Type B pancreatic cell (in vitro differentiated cells): ENCODE results near the gene CD83. TPM values are rescaled to one million over a fixed set of nuclear protein-coding genes. Genes with fewer than 3 reads are reported as not detected.

Experiments used
- DNase-seq: peaks from one replicate; pipeline ENCODE4 v3.0.0; 2021; ENCODE audit warnings: mixed read lengths; ENCODE audit not compliant: unreplicated experiment; ENCODE audit errors: extremely low spot score
- H3K27ac Mint-ChIP-seq: 2 replicates; pipeline ENCODE4 v1.8.0; 2021; ENCODE audit warnings: mild to moderate bottlenecking, mixed read lengths
- H3K27me3 Mint-ChIP-seq: 2 replicates; pipeline ENCODE4 v1.8.0; 2021; ENCODE audit warnings: mixed read lengths
- H3K36me3 Mint-ChIP-seq: 2 replicates; pipeline ENCODE4 v1.8.0; 2021; ENCODE audit warnings: mixed read lengths
- H3K4me1 Mint-ChIP-seq: one replicate; pipeline ENCODE4 v1.8.0; 2021; ENCODE audit warnings: mixed read lengths; ENCODE audit not compliant: unreplicated experiment
- H3K4me3 Mint-ChIP-seq: 2 replicates; pipeline ENCODE4 v1.8.0; 2021; ENCODE audit warnings: mild to moderate bottlenecking, mixed read lengths
- H3K9me3 Mint-ChIP-seq: 2 replicates; pipeline ENCODE4 v1.8.0; 2021; ENCODE audit warnings: mixed read lengths
- total RNA-seq: library from RNA; stranded (reverse); gene quantifications from 2 replicates; pipeline ENCODE4 v1.2.1, GENCODE V29; 2021; ENCODE audit warnings: low replicate concordance
- TF ChIP-seq, protein P1 (sequence below): fragments of 200-600 bp; sonication (generic); conservative IDR thresholded peaks from 2 replicates; pipeline ENCODE4 v1.5.0; 2021; ENCODE audit warnings: antibody characterized with exemption, mild to moderate bottlenecking

Gene CD83
- total RNA-seq, 1 donor from 2014 or later: 7.7 TPM

DNA sequence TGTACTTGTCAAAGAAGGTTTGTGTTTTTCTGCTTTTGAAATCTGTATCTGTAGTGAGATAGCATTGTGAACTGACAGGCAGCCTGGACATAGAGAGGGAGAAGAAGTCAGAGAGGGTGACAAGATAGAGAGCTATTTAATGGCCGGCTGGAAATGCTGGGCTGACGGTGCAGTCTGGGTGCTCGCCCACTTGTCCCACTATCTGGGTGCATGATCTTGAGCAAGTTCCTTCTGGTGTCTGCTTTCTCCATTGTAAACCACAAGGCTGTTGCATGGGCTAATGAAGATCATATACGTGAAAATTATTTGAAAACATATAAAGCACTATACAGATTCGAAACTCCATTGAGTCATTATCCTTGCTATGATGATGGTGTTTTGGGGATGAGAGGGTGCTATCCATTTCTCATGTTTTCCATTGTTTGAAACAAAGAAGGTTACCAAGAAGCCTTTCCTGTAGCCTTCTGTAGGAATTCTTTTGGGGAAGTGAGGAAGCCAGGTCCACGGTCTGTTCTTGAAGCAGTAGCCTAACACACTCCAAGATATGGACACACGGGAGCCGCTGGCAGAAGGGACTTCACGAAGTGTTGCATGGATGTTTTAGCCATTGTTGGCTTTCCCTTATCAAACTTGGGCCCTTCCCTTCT is 18.4 kb downstream of the CD83 start:
- DNase-seq: no peak
- no peak overlapping the region for H3K4me3 Mint-ChIP-seq
- no peaks in the 10 kb centered on the region for H3K9me3 Mint-ChIP-seq
- H3K36me3 Mint-ChIP-seq: peaks cover 14% of the 10 kb centered on the region
- H3K27me3 Mint-ChIP-seq: peaks cover 11% of the 10 kb centered on the region
- TF ChIP-seq, protein P1, sequence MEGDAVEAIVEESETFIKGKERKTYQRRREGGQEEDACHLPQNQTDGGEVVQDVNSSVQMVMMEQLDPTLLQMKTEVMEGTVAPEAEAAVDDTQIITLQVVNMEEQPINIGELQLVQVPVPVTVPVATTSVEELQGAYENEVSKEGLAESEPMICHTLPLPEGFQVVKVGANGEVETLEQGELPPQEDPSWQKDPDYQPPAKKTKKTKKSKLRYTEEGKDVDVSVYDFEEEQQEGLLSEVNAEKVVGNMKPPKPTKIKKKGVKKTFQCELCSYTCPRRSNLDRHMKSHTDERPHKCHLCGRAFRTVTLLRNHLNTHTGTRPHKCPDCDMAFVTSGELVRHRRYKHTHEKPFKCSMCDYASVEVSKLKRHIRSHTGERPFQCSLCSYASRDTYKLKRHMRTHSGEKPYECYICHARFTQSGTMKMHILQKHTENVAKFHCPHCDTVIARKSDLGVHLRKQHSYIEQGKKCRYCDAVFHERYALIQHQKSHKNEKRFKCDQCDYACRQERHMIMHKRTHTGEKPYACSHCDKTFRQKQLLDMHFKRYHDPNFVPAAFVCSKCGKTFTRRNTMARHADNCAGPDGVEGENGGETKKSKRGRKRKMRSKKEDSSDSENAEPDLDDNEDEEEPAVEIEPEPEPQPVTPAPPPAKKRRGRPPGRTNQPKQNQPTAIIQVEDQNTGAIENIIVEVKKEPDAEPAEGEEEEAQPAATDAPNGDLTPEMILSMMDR: no peak
- H3K4me1 Mint-ChIP-seq: peaks cover 2% of the 10 kb centered on the region
- H3K27ac Mint-ChIP-seq: no peak overlapping the region

DNA sequence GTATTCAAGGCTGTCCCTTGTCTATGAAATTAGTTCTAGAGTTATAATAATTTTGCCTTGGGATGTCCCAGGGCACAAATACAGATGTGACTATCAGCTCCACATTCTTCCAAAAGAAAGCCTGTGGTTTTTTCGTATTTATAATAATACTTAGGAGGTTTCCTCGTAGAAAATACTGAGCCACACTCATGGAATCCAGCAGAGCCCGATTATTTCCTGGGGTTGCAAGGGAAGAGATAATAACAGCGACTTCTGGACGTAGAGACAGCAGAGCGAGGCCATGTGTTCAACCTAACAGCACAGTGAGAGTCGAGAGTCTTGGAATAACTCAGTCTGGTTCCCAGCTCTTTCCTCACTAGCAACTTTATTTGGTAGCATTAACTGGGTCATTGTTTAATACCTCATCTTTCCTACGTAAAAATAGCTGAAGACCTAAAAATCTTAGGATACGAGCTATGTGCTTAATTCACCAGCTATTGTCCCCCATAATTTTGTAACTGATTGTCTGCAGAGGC is 21.2 kb downstream of the CD83 start:
- no peaks in the 10 kb centered on the region for H3K9me3 Mint-ChIP-seq
- no peak for DNase-seq
- no peak overlapping the region for H3K4me3 Mint-ChIP-seq
- no peak overlapping the region for H3K27ac Mint-ChIP-seq
- H3K27me3 Mint-ChIP-seq: peaks cover 11% of the 10 kb centered on the region
- TF ChIP-seq, protein P1: no peak
- peaks cover 12% of the 10 kb centered on the region for H3K36me3 Mint-ChIP-seq
- H3K4me1 Mint-ChIP-seq: peaks cover 11% of the 10 kb centered on the region

DNA sequence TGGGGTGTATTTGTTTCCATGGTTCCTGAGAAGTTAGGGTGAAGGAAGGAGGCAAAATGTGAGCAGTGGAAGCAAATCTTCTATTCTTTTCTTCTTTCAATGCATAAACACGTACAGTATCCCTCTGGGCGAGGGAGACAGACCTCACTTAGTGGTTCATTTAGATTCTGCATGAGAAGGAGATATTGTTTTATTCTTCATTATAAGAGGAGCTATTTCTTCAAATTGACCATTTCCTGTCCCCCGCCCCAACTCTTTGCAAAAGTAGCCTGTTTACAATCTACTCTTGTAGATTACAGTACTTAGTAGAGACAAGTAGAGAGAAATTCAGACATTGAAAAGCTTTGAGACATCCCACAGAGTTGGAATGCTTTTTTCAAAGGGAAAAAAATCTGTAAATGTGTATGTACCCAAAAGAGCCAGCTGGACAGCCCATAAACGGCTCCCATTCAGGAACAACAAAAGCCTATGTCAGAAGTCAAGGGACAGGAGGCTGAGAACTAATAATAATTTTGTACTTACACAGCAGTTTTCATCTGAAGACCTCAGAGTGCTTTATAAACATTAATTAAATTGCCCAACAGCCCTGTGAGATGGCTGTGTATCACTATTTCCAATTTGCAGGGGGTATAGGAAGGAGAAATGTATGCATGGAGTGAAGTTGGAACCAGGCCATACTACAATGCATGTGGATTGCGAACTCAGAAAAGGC is 23.9 kb downstream of the CD83 start:
- DNase-seq: no peak
- Mint-ChIP-seq H3K27ac (no peak overlapping the region), H3K9me3 (no peaks in the 10 kb centered on the region), H3K36me3 (no peaks in the 10 kb centered on the region), H3K4me1 (peaks cover 18% of the 10 kb centered on the region), H3K4me3 (no peak overlapping the region), H3K27me3 (peaks cover 8% of the 10 kb centered on the region)
- TF ChIP-seq, protein P1: no peak

DNA sequence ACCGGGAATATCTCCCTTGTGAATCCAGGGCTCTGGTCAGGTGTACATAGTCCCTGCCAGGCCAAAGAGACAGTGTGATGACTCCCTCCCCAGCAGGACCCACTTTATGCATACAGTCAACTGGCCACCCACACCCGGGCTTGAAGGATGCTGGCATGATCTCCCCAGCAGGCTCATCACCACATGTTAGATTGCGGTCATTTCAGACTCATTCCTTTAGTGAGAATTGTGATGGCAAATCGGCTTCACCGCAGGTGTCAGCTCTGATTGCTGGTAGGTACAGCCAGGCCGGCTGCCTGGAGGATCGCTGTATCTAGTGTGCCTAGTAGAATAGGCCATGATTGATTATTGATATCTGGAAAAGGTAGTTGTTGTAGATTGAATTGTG is 24.5 kb downstream of the CD83 start:
- peaks cover 22% of the 10 kb centered on the region for H3K4me1 Mint-ChIP-seq
- H3K36me3 Mint-ChIP-seq: no peaks in the 10 kb centered on the region
- TF ChIP-seq, protein P1: no peak

DNA sequence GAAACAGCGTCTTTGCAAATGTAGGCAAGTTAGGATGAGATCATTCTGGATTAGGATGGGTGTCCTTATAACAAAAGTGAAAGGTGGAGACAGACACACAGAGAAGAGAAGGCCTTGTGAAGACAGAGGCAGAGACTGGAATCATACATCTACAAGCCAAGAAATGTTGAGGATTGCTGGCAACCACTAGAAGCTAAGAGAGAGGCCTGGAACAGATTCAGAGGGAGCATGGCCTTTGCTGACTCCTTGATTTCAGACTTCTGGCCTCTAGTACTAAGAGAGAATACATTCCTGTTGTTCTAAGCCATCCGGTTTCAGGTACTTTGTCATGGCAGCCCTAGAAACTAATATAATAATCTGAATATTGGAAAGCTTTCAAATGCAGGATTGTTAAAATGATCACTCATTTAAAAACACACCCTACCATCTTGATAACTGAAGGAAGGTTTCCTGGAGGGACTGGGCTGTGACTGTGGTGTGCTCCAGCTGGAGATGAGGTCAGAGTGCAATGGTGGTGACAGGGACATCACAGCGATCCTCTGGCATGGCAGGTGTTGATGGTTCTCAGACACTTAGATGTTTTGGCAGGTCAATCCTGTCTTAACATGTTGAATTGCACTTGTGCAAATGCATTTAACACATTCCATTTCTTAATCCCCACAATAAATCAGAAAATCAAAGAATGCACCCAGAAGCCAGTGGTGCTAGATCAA is 25.1 kb downstream of the CD83 start:
- Mint-ChIP-seq H3K4me3 (no peak overlapping the region), H3K9me3 (no peaks in the 10 kb centered on the region), H3K27ac (no peak overlapping the region), H3K36me3 (no peaks in the 10 kb centered on the region), H3K4me1 (peaks cover 22% of the 10 kb centered on the region), H3K27me3 (peaks cover 15% of the 10 kb centered on the region)
- DNase-seq: no peak
- TF ChIP-seq, protein P1: no peak

More for the DNA sequence above, 24.5 kb downstream of the CD83 start:
- DNase-seq: no peak
- Mint-ChIP-seq H3K9me3 (no peaks in the 10 kb centered on the region), H3K27me3 (peaks cover 11% of the 10 kb centered on the region), H3K4me3 (no peak overlapping the region), H3K27ac (no peak overlapping the region)
